Skin of body (tissue), 2 donors: ENCODE data around the gene HAP1. TPM values are rescaled to one million over a fixed set of nuclear protein-coding genes. Genes with fewer than 3 reads are reported as not detected.

Source experiments
- DNase-seq: peaks from one replicate; lab custom pipeline; 2025; lab: John Stamatoyannopoulos, UW
- total RNA-seq: library from RNA; depleted of rRNA; stranded (reverse); fragments of >200 nt; gene quantifications from one replicate; pipeline ENCODE4 v1.2.3, GENCODE V29; 2014

The HAP1 gene
- total RNA-seq, 1 donor from 2014 or later, result 0.49 TPM

DNA sequence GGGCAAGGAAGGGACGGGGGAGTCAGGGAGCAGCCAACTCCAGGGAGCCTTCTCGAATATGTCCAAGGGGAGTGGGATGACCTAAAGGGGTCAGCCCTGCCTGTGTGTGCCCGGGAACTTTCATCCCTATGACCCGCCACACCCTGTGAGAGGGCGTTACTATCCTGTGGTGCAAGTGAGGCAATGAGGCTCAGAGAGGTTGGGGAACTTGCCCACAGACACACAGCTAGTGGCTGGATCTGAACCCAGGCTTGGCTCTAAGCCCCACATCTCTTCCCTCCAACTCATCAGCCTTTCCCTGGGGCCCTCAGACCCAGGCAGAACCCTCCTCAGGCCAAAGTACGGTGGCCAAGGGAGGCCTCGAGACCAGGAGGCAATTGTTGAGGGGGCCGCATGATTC, 28.9 kb upstream of the HAP1 start:
- DNase-seq, result no peak

DNA sequence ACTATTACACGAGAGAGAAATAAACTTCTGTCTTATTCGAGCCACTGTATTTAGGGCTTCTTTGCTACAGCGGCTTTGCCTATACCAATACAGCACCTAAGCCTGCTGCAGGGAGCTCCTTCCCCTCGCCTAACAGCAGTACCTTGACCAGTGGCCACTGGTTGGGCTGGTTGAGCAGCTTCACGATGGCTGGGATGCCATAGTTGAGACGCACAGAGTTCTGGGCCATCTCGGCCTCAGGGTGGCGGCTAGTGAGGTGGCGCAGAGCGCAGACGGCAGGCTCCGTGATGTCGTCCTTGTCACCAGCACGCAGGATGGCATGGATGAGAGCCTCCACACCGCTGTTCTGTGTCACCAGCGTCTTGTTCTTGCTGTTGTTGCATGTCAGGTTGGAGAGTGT, 28.4 kb upstream of the HAP1 start:
- DNase-seq, result no peak

DNA sequence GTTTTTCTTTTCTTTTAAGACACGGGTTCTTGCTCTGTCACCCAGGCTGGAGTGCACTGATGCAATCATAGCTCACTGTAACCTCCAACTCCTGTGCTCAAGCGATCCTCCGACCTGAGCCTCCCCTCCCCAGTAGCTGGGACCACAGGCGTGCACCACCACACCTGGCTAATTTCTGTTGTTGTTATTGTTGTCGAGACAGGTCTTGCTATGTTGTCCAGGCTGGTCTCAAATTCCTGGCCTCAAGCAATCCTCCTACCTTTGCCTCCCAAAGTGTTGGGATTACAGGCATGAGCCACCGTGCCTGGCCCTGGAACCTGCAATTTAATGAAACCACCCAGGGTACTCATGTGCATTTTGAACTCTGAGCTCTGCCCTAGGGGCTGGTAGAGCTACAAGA, 27.9 kb upstream of the HAP1 start:
- DNase-seq, result no peak

DNA sequence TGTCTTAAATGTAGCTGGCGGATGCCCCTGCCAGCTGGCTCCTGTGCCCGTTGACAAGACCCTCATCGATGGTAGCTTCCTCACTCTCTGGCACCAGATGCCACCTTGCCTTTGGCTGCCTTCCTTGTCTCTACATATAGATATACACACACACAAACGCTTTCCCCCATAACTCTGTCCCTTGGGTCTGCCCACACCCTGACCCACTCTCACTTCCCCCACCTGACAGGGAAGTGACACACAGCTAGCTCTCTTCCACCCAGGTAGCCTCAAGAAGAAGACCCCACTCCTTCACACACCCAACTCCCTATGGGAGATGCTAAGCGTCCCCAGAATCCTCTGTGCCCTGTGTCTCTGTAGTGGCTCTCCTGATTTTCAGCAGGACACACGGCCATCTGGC, 26.4 kb upstream of the HAP1 start:
- no peak for DNase-seq

DNA sequence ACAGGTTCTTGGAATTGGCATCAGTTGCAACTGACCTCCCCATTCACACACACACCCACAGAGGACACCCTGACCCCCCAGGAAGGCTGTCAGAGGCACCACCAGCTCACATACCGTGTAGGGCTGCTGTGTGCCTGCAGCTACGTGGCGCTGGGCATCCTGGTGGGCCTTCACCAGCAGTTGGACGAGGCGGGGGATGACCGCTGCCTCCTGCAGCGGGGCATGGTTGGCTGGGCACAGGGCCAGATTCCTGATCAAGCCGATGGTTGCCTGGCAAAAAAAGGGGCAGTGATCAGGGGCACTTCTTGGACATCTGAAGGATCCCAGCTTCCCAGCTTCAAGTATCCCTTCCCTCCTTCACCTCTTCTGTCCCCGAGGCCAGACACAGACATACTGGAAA, 24.2 kb upstream of the HAP1 start:
- no peak for DNase-seq

DNA sequence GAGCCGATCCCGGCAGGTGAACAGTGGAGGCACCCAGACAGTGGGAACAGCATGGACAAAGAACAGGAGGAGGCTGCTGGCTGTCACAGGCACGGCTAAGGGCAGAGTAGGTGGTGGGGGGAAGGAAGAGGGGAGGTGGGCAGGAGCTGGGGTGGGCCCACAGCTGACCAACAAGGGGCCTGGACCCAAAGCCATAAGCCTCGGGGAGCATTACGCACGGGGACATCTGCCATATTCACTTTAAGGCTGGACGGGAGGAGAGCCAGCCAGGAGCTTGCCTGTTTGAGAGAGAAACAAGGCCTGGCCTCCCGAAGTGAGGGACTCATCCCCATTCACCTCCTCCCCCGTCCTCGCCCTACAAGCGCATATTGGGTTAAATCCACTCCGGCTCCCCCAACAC, 19.6 kb upstream of the HAP1 start:
- no peak for DNase-seq

DNA sequence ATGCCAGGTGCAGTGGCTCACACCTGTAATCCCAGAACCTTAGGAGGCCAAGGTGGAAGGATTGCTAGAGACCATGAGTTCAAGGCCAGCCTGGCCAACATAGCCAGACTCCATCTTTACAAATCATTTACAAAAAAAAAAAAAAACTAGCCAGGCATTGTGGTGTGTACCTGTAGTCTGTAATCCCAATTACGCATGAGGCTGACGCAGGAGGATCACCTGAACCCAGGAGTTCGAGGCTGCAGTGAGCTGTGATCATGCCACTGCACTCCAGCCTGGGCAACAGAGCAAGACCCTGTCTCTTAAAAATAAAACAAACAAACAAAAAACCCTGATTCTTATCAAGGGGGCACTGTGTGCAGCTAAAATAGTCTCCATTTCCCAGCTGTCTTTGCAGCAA, 16.8 kb upstream of the HAP1 start:
- DNase-seq, result no peak

DNA sequence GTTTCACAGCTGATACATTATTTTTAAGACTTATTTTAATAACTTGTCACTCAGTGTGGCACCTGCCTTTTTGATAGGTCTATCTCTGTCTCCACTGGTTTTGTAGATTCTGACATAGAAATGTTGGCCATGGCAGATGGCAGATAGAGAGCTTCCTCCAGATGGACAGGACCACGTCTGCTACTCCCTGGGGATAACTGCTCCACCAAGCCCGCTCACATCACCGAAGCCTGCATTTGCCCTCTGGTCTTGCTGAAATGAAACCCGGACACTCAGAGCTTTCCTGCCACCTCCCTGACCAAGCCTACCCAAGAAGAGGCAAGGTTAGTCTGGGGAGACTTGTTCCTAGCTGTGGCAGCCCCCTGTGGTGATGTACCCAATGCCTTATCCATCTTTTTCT, 16.4 kb upstream of the HAP1 start:
- no peak for DNase-seq

DNA sequence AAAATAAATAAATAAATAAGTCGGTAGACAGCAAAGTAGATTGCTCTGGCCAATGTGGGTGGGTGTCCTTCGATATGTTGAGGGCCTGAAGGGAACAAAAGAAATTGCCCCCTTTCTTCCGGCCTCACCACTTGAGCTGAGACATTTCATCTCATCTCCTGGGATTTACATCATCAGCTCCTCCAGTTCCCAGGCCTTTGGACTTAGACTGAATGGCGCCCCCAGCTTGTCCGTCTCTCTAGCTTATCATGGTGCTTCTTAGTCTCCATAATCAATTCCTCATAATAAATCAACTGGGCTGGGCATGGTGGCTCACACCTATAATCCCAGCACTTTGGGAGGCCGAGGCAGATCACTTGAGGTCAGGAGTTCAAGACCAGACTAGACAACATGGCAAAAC, 13.8 kb upstream of the HAP1 start:
- no peak for DNase-seq

DNA sequence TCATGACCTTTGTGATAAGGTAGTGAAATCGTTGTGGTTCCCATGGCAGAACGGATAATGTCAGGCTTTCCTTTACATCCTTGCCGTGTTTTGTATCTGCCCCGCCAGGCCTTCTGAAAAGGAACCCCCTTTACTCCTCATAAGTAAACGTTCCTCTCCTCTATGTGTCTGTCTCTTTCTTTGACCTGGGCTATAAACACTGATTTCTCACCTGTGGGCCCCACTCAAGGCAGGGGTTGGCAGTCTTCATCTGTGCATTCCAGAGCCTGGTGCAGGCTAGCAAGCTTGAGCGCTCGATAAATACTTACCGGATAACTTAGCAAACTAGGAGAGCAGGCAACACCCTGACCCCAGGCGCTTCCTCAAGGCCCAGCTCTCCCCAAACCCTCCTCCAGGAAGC, 7.3 kb upstream of the HAP1 start:
- DNase-seq, result no peak

DNA sequence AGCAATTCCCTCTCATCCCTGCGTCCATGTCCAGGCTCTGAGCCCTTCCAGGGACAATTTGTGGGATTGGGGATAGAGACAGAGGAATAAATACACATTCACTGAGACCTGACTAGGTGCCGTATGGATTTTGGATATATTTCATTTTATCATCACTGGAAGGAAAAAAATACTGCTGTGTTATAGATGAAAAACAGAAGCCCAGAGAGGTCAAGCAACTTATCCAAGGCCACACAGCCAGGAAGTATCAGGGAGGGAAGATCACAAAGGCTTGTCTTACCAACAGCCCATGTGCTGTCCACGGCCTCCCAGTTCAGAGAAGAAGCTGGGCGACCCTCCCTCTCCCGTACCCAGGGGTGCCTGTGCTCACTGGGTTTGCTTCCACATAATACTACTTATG, 6.1 kb upstream of the HAP1 start:
- no peak for DNase-seq

DNA sequence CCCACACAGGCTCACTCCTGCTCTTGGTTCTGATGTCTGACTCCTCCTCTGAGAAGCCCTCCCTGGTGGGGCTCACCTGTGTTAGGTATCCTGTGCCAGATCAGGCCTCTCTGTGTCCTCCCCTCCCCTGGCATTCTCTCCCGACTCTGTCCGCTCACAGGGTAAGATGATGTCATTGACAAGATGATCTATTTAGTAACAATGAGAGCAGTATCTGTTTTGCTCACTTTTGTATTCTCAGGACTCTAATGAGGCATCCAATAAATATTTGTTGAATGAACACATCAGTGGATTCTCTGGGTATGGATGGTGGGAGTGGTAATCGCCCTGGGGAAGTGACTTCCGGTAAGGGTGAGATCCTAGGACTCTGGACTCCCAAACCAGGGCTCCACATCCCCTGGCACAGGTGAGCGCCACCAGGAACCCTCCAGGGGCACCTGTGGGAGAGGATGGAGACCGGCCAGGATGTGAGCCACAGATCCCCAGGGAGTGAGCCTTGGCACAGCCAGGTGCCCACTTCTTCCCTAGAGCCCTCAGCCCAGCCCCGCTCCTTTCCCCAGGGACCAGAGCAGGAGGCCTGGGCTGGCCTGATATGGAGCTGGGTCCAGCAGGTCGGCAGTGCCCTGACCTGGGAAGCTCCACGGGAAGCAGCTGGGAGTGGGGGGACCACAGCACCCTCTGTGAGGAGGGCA, 5.4 kb upstream of the HAP1 start:
- DNase-seq, result no peak

DNA sequence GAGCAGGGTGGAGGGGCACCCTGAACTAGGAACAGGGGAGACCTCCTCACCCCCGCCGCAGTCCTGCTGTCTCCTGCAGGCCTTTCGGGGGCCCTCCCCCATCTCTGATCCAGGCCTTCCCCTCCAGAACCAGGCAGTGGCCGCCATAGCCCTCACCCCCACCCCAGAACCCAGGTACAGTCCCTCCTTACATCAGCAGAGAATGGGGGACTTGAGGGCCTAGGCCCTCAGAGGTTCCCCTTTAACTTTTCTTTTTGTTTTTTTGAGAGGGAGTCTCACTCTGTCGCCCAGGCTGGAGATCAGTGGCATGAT, 4.3 kb upstream of the HAP1 start:
- no peak for DNase-seq

DNA sequence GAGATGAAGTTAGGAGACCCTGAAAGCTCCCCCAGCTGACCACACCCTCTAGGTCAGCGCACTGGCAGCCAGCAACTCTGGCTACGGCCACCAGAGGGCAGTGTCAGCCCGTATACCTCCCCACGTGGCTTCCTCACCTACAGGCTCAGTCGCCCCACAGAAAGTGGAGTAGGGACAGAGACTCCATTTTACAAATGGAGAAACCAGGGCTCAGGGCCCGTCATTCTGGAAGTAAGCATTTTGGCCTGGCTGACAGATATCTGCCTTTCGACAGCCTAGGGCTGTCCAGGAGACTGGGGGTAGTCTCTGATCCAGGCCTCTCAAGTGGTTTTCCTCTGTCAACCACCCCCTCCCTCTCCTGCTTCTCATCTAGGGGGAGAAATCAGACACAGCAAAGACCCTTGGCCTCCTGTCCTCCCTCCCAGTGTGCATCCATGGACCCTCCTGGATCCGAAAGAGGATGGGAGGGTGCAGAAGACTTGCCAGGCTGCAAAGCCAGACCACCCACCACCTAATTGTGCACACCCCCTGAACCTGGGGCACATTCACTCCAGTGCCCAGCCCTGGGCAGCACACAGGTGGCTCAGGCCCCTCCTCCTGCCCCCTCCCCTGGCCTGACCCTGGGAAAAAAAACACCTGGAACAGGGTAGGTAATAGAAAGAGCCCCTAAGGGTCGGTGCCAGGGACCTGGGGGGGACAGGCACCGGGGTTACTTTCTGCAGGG, 3.8 kb upstream of the HAP1 start:
- peak; percentile 27 for DNase-seq

DNA sequence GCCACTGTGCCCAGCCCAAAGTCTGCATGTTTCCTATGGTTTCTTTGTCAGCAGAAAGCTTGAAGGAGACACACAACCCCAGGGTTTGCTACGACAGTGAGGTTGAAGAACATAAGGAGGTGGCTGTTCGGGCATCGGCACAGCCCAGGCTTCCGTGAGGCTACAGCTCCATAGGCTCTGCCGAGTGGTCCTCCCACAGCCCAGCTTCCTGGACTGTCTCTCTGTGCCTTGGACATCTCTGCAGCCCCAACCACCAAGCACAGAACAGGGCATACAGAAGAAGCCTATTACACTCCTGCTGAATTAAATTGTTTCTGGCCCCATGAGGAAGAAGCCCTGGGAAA, 3.2 kb upstream of the HAP1 start:
- no peak for DNase-seq

DNA sequence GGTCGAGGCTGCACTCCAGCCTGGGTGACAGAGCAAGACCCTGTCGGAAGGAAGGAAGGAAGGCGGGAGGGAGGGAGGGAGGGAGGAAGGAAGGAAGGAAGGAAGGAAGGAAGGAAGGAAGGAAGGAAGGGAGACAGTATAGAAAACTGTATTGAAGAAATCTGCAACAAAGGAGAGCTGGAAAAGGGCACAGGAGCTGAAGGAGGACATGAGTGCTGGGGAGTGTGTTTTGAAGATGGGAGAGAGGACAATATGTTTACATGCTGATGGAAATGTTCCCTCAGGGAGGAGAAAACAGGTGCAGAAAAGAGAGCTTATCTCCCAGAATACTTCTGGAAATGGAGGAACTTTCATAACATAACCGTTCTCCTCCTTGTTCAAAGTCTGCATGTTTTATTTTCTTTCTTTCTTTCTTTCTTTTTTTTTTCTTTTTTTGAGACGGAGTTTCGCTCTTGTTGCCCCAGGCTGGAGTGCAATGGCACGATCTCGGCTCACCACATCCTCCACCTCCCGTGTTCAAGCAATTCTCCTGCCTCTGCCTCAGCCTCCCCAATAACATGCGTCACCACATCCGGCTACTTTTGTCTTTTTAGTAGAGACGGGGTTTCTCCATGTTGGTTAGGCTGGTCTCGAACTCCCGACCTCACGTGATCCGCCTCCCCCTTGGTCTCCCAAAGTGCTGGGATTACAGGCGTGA, 2.7 kb upstream of the HAP1 start:
- no peak for DNase-seq

DNA sequence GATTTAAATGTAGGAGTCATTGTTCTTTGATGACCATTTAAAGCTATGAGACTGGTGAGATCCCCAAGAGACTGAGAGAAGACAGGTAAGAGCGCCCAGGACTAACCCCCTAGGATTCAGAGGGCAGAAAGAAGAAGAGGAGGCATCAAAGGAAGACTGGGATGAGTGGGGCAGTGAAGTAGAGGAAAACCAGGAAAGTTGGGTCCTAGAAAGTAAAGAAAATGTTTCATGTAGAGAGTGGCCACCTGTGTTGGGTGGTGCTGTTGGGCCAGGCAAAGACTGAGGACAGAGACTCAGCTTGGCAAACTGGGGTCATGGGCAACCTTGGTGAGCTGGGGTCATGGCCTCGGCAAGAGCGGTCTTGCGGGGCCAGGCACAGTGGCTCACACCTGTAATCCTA, 1.3 kb upstream of the HAP1 start:
- DNase-seq, result no peak

DNA sequence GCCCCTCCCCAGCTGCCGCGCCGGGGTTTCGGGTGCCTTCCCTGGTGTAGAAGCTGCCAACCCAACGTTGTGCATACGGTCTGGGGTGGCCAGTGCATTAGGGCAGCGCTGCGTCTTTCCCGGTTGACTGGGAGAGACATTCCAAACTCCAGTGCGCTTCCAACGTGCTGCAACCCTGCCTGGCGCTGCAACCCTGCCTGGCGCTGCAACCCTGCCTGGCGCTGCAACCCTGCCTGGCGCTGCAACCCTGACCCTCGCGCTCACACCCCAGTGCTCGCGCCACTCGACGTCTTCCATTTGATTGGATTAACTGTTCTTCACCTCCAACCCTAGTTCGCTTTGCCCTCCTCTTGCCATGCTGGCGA, 488 bp upstream of the HAP1 start:
- no peak for DNase-seq

DNA sequence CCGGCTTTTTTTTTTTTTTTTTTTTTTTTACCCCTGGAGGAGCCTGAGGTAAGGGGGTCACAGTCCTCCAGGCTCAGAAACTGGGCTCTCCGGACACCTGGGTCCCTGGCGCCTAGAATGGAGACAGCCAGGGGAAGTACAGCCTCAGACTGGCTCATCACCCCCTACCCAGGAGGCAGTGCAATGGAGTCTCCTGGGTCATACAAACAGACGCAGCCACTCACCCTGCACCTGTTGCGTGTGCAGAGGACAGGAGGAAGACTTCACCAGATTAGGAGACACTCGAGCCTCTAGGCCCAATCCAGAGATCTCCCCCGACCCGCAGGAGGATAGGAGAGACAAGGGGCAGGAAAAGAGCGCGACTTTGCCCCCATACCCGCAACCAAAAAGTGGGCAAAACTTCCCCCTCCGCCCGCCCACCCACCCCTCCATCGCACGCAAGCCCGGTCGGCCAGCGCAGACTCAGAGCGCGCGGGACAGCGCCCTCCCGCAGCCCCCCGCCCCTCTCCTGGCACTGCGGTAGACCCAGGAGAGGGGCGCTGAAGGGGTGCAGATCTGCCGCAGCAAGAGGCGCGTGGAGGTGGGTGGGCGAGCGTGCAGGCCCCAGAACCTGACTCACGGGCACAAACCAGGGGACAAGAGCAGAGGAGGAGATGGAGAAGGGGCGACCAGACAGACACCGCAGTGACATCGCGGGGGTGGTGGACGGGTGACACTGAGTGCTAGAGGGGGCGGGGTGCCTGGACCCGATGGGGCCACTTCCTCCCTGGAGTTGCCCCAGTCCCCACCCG, 900 bp downstream of the HAP1 start:
- no peak for DNase-seq

DNA sequence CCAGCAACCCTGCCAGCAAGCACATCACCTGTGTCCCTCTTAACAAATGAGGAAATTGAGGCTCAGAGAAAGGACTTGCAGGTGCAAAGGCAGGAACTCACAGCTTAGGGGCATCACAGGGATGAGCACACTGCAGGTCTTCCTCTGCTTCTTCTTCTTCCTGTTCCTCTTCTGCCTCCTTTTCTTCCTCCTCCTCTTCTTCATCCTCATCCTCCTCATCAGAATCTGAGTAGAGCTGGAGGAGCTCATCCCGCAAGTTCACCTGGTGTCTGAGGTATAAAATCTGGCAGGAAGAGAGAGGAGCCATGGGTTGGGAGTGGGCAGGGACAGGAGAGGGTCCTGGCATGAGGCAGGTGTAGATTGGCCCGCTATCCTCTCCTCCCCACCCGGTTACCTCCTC, 2.6 kb downstream of the HAP1 start:
- no peak for DNase-seq

DNA sequence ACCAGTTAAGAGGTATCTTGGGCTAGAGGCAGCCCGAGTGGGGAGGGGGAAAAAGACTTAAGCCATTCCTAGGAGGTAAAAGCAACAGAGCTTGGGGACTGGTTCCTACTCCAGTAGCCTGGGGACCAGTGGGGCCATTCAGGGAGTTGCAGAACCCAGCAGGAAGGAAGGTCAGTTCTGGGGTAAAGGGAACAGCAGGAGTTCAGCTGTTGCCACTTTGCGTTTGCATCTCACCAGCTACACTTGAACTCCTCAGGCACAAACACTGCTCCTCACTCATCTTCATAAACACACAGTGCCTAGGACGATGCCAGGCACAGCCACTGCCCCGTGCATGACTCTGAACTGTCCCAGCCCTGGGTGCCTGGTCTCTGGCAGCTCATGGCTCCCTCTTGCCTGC, 4.0 kb downstream of the HAP1 start:
- no peak for DNase-seq

DNA sequence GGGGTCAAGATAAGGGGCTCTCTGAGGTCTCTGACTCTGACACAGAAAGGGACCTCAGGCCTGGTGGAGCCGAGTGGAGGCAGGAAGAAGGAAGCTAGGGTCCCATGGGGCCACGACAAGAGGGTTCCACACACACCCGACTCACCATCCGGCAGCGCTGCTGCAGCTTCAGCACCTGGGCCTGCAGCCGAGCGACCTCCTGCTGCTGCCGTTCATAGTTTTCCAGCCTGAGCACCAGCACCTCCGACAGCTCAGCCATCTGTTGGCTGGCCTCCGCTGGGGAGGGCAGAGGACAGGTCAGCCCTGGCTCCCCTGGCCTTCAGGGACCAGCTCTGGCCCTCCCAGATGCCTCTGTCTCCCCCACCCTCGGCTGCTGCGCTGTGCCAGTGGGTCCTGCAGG, 6.4 kb downstream of the HAP1 start:
- DNase-seq, result no peak

DNA sequence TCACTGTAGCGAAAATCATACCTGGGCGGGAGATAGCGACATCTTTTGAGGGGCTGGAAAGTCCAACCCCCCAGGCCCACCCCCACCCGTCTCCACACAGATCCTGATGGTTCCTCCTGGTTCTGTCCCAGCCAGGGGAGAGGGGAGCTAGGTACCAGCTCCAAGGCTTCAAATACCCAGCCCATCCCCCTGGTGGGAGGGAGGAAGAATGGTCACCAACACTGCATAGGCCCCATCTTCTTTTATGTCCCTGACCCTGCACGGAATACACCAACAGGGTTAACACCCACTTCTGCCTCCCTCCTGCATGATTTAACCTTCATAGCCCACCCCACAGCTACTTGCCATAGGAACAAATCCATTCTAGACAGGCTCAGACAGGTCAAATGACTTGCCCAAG, 9.3 kb downstream of the HAP1 start:
- DNase-seq, result no peak
